Measurements from ENCODE around the gene PRAMEF2. TPM values are rescaled to one million over a fixed set of nuclear protein-coding genes. Genes with fewer than 3 reads are reported as not detected.

Gene PRAMEF2
- not detected in 2 replicates for total RNA-seq

GRCh38 chr1:12856786-12857185 lies at the start of gene PRAMEF2:
PRAMEF2 (plus strand) TSS chr1:12857086; CDS start chr1:12859010, 1,924 bp downstream.

GRCh38 chr1:12831310-12831709 lies 25.6 kb upstream of the PRAMEF2 start, which contains the start of gene PRAMEF11:
PRAMEF11 (minus strand) TSS chr1:12831410; CDS start chr1:12828789, 2,621 bp downstream.

DNA sequence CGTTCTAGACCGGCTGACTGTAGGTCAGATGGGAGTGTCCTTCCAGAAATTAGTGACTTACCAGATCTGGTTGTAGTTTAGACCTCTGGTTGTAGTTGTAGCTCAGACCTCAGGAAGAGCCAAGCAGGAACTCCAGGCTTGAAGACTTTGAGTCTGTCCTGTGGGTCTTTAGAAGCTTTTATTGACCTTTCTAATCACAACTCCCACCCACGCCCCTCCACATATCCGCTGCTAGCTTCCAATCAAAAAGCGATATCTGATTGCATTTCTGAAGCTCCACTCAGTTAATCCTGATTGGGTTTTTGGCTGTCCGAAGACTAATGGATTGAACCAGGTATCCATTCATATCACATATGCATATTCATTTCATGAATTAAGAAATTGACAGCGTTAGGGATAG lies 8.3 kb upstream of the PRAMEF2 start, which contains the start of gene HNRNPCL1:
HNRNPCL1 (minus strand) TSS at position 101 of the 400 bp plus-strand sequence. CDS start 431 bp downstream, outside the sequence.

DNA sequence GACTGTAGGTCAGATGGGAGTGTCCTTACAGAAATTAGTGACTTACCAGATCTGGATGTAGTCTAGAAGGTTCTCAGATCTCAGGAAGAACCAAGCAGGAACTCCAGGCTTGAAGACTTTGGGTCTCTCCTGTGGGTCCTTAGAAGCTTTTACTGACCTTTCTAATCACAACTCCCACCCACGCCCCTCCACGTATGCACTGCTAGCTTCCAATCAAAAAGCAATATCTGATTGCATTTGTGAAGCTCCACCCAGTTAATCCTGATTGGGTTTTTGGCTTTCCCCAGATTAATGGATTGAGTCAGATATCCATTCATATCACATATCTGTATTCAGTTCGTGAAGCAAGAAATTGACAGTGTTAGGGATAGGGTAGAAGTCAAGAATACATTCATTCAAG lies 29.2 kb downstream of the PRAMEF2 start, which contains the start of gene PRAMEF4:
PRAMEF4 (minus strand) TSS at position 101 of the 400 bp plus-strand sequence. CDS start 2,807 bp downstream, outside the sequence.

GRCh38 chr1:12898170-12898569 lies 41.3 kb downstream of the PRAMEF2 start, which contains the start of gene PRAMEF10:
PRAMEF10 (minus strand) TSS chr1:12898270; CDS start chr1:12895847, 2,423 bp downstream.

Other genes starting within 250 kb of the PRAMEF2 start
- 16.1 and 29.1 TPM in 2 replicates for gene DHRS3, start 238.9 kb upstream of the PRAMEF2 start, total RNA-seq
- gene AADACL4, start 213.0 kb upstream of the PRAMEF2 start, total RNA-seq = under 0.01 TPM in 1 of 2 replicates, not detected in the other
- not detected in 2 replicates for gene AADACL3, start 141.0 kb upstream of the PRAMEF2 start, total RNA-seq
- gene CFAP107, start 110.9 kb upstream of the PRAMEF2 start, total RNA-seq = not detected in 2 replicates
- gene PRAMEF12, start 83.3 kb upstream of the PRAMEF2 start, total RNA-seq = not detected in 2 replicates
- gene PRAMEF1, start 65.7 kb upstream of the PRAMEF2 start, total RNA-seq = 0.11 TPM in 1 of 2 replicates, not detected in the other
- gene PRAMEF11, start 25.7 kb upstream of the PRAMEF2 start, total RNA-seq = not detected in 2 replicates
- not detected in 2 replicates for gene HNRNPCL1, start 8.4 kb upstream of the PRAMEF2 start, total RNA-seq
- not detected in 2 replicates for gene PRAMEF4, start 29.1 kb downstream of the PRAMEF2 start, total RNA-seq
- gene PRAMEF10, start 41.2 kb downstream of the PRAMEF2 start, total RNA-seq = not detected in 2 replicates
- gene PRAMEF7, start 59.5 kb downstream of the PRAMEF2 start, total RNA-seq = not detected in 2 replicates
- gene PRAMEF6, start 90.5 kb downstream of the PRAMEF2 start, total RNA-seq = not detected in 2 replicates
- not detected in 2 replicates for gene PRAMEF27, start 199.5 kb downstream of the PRAMEF2 start, total RNA-seq
- gene HNRNPCL3, start 203.7 kb downstream of the PRAMEF2 start, total RNA-seq = not detected in 2 replicates
- gene PRAMEF25, start 213.7 kb downstream of the PRAMEF2 start, total RNA-seq = not detected in 2 replicates